ENCODE measurements around the gene GINS3. TPM values are rescaled to one million over a fixed set of nuclear protein-coding genes. Genes with fewer than 3 reads are reported as not detected.

GINS3 gene
- total RNA-seq, 2 donors from 2014 or later: 5.1 to 8.9 TPM

DNA sequence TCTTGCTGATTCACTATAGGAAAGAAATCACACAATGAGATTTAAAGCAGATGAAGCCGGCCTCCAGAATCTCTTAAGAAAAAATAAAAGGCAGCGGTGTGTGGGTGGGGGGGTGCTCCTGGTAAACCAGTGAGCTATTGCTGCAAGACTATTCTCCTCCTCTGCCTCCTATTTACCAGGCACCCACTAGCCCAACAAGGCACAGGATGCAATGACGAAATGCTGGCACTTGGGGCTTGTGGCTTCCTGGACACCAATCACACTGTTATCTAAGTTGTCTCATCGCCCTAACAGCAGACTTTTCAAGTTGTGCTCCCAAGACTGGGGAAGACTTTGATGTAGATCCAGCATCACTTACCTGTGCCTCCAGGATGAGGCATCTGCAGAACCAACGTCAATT is 57.5 kb downstream of the GINS3 start:
- Histone ChIP-seq H3K4me3 (no peak overlapping the region), H3K27ac (no peak overlapping the region), H3K9me3 (no peaks in the 10 kb centered on the region), H3K27me3 (replicated peaks; ENCODE audit: insufficient read depth) (no peaks in the 10 kb centered on the region), H3K4me1 (replicated peaks) (no peaks in the 10 kb centered on the region), H3K36me3 (no peaks in the 10 kb centered on the region)
- DNase-seq (ENCODE audit: low spot score): no peak
- 75% methylated on average over 5 of the region's 5 CpGs for WGBS
- TF ChIP-seq POLR2A (IDR thresholded peaks at IDR 0.05) (no peak), POLR2AphosphoS5 (IDR thresholded peaks at IDR 0.05) (no peak)
- TF ChIP-seq, protein P1, sequence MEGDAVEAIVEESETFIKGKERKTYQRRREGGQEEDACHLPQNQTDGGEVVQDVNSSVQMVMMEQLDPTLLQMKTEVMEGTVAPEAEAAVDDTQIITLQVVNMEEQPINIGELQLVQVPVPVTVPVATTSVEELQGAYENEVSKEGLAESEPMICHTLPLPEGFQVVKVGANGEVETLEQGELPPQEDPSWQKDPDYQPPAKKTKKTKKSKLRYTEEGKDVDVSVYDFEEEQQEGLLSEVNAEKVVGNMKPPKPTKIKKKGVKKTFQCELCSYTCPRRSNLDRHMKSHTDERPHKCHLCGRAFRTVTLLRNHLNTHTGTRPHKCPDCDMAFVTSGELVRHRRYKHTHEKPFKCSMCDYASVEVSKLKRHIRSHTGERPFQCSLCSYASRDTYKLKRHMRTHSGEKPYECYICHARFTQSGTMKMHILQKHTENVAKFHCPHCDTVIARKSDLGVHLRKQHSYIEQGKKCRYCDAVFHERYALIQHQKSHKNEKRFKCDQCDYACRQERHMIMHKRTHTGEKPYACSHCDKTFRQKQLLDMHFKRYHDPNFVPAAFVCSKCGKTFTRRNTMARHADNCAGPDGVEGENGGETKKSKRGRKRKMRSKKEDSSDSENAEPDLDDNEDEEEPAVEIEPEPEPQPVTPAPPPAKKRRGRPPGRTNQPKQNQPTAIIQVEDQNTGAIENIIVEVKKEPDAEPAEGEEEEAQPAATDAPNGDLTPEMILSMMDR (IDR thresholded peaks at IDR 0.05): no peak
- intact Hi-C loops (cut with DNase I): no loop called here

GRCh38 chr16:58450590-58450989 is 58.3 kb downstream of the GINS3 start:
- intact Hi-C loops (cut with DNase I): no loop called here
- DNase-seq (ENCODE audit: low spot score): no peak

DNA sequence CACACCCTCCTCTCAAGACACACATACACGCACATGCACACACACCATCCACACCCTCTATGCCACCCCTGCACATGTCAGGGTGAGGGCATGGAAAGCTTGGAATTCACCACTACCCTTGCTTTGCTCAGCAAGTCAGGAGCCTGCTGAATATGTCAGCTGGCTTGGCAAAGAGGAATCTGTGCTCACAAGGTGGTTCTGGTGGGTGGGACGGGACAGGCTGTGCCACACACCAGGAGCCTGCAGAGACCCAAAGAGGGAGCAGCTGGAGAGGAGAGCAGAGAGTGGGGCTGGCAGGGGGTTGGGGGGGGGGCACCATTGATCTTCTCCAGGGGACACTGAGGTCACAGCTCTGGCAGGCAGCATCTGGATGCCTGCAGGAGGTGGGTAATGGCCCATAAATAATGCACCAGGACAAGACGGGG is 59.0 kb downstream of the GINS3 start:
- TF ChIP-seq POLR2A (IDR thresholded peaks at IDR 0.05) (no peak), POLR2AphosphoS5 (IDR thresholded peaks at IDR 0.05) (no peak)
- TF ChIP-seq, protein P1 (IDR thresholded peaks at IDR 0.05): no peak
- no peaks in the 10 kb centered on the region for H3K4me1 ChIP-seq (replicated peaks)
- intact Hi-C loops (cut with DNase I): no loop called here
- H3K4me3 ChIP-seq: no peak overlapping the region
- H3K27me3 ChIP-seq (replicated peaks; ENCODE audit: insufficient read depth): no peaks in the 10 kb centered on the region
- WGBS: 72% methylated on average over 3 of the region's 3 CpGs
- H3K9me3 ChIP-seq: no peaks in the 10 kb centered on the region
- no peaks in the 10 kb centered on the region for H3K36me3 ChIP-seq
- DNase-seq (ENCODE audit: low spot score): no peak
- no peak overlapping the region for H3K27ac ChIP-seq

More at GRCh38 chr16:58450590-58450989, 58.3 kb downstream of the GINS3 start:
- Histone ChIP-seq H3K27me3 (replicated peaks; ENCODE audit: insufficient read depth) (no peaks in the 10 kb centered on the region), H3K27ac (no peak overlapping the region), H3K9me3 (no peaks in the 10 kb centered on the region), H3K4me1 (replicated peaks) (no peaks in the 10 kb centered on the region), H3K36me3 (no peaks in the 10 kb centered on the region), H3K4me3 (no peak overlapping the region)
- TF ChIP-seq POLR2AphosphoS5 (IDR thresholded peaks at IDR 0.05) (no peak), POLR2A (IDR thresholded peaks at IDR 0.05) (no peak)
- TF ChIP-seq, protein P1 (IDR thresholded peaks at IDR 0.05): no peak
- 90% methylated on average over 7 of the region's 7 CpGs for WGBS

- H3K36me3 ChIP-seq: no peaks in the 10 kb centered on the region
- 100% methylated on average over 1 of the region's 1 CpG for WGBS
- intact Hi-C loops (cut with DNase I): no loop called here
- no peaks in the 10 kb centered on the region for H3K4me1 ChIP-seq (replicated peaks)
- DNase-seq (ENCODE audit: low spot score): no peak
- no peak overlapping the region for H3K4me3 ChIP-seq
- H3K27ac ChIP-seq: no peak overlapping the region
- H3K27me3 ChIP-seq (replicated peaks; ENCODE audit: insufficient read depth): no peaks in the 10 kb centered on the region
- H3K9me3 ChIP-seq: no peaks in the 10 kb centered on the region
- TF ChIP-seq, protein P1 (IDR thresholded peaks at IDR 0.05): no peak
- TF ChIP-seq POLR2A (IDR thresholded peaks at IDR 0.05) (no peak), POLR2AphosphoS5 (IDR thresholded peaks at IDR 0.05) (no peak)
These were observed 59.7 kb downstream of the GINS3 start for GRCh38 chr16:58451945-58452401.

DNA sequence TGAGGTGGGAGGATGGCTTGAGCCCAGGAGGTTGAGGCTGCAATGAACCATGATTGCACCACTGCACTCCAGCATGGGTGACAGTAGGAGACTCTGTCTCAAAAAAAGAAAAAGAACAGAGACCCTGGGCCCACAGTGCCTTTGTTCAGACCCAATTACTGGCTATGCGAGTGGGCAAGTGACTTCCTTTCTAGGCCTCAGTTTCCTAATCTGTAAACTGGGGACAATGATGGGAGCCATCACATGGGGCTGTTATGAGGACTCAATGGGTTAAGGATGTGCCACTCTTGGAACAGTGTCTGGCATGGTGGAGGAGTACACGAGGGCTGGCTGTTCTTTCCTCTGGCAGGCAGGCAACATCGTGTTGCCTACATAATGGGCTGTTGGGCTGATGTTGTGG is 60.4 kb downstream of the GINS3 start:
- intact Hi-C loops (cut with DNase I): no loop called here
- TF ChIP-seq, protein P1 (IDR thresholded peaks at IDR 0.05): no peak
- TF ChIP-seq POLR2AphosphoS5 (IDR thresholded peaks at IDR 0.05): no peak
- DNase-seq (ENCODE audit: low spot score): no peak
- H3K4me1 ChIP-seq (replicated peaks): no peaks in the 10 kb centered on the region
- H3K27ac ChIP-seq: no peak overlapping the region
- no peaks in the 10 kb centered on the region for H3K27me3 ChIP-seq (replicated peaks; ENCODE audit: insufficient read depth)
- H3K36me3 ChIP-seq: no peaks in the 10 kb centered on the region
- no peak overlapping the region for H3K4me3 ChIP-seq
- H3K9me3 ChIP-seq: no peaks in the 10 kb centered on the region
- 75% methylated on average over 3 of the region's 3 CpGs for WGBS
